ENCODE results near the gene CREB5. TPM values are rescaled to one million over a fixed set of nuclear protein-coding genes. Genes with fewer than 3 reads are reported as not detected.

CREB5 gene
- total RNA-seq, 1 donor from 2014 or later, result 10.3 TPM

GRCh38 chr7:28850699-28851098 lies 438.4 kb downstream of the CREB5 start:
- peaks cover 17% of the 10 kb centered on the region for H3K27me3 ChIP-seq (ENCODE audit: low read depth)
- H3K4me3 ChIP-seq, result no peak overlapping the region
- peaks cover 7% of the 10 kb centered on the region for H3K4me1 ChIP-seq
- no peak for ATAC-seq
- no peak for TF ChIP-seq CTCF (IDR thresholded peaks at IDR 0.05)
- no peak overlapping the region for H3K27ac ChIP-seq
- DNase-seq, result no peak
- intact Hi-C loops (cut with DNase I), result loop anchor here (5.0 kb wide), 1 partner anchor 458 kb away; no protein-coding TSS in a partner anchor
- no peaks in the 10 kb centered on the region for H3K9me3 ChIP-seq
- H3K36me3 ChIP-seq, result no peaks in the 10 kb centered on the region

- no peak overlapping the region for H3K27ac ChIP-seq
- no peak overlapping the region for H3K4me3 ChIP-seq
- TF ChIP-seq CTCF (IDR thresholded peaks at IDR 0.05), result no peak
These were observed 440.8 kb downstream of the CREB5 start for GRCh38 chr7:28853150-28853549.

GRCh38 chr7:28853834-28854749 lies 441.8 kb downstream of the CREB5 start:
- TF ChIP-seq CTCF (IDR thresholded peaks at IDR 0.05), result peak; percentile 93
- Histone ChIP-seq H3K4me1 (peaks cover 7% of the 10 kb centered on the region), H3K27ac (no peak overlapping the region), H3K4me3 (peak overlapping the region; percentile 63), H3K36me3 (no peaks in the 10 kb centered on the region), H3K27me3 (ENCODE audit: low read depth) (peaks cover 17% of the 10 kb centered on the region), H3K9me3 (no peaks in the 10 kb centered on the region)
- intact Hi-C loops (cut with DNase I), result loop anchor here (5.0 kb wide), 1 partner anchor 462 kb away; no protein-coding TSS in a partner anchor
- ATAC-seq (peak; percentile 97 to 99), DNase-seq (peak; percentile 88)

More at GRCh38 chr7:28853150-28853549, 440.8 kb downstream of the CREB5 start:
- intact Hi-C loops (cut with DNase I), result loop anchor here (5.0 kb wide), 1 partner anchor 461 kb away; no protein-coding TSS in a partner anchor
- H3K27me3 ChIP-seq (ENCODE audit: low read depth), result peaks cover 17% of the 10 kb centered on the region
- H3K36me3 ChIP-seq, result no peaks in the 10 kb centered on the region
- DNase-seq (no peak), ATAC-seq (no peak)
- peaks cover 7% of the 10 kb centered on the region for H3K4me1 ChIP-seq
- no peaks in the 10 kb centered on the region for H3K9me3 ChIP-seq

- DNase-seq (no peak), ATAC-seq (no peak)
- Histone ChIP-seq H3K36me3 (no peaks in the 10 kb centered on the region), H3K27me3 (ENCODE audit: low read depth) (peaks cover 17% of the 10 kb centered on the region), H3K4me1 (peaks cover 7% of the 10 kb centered on the region), H3K27ac (no peak overlapping the region), H3K4me3 (no peak overlapping the region), H3K9me3 (no peaks in the 10 kb centered on the region)
- intact Hi-C loops (cut with DNase I), result loop anchor here (5.0 kb wide), 1 partner anchor 462 kb away; no protein-coding TSS in a partner anchor
- TF ChIP-seq CTCF (IDR thresholded peaks at IDR 0.05), result no peak
These were observed 442.4 kb downstream of the CREB5 start for GRCh38 chr7:28854750-28855074.

GRCh38 chr7:28855538-28856217 lies 443.4 kb downstream of the CREB5 start:
- Histone ChIP-seq H3K27ac (no peak overlapping the region), H3K27me3 (ENCODE audit: low read depth) (peaks cover 17% of the 10 kb centered on the region), H3K4me1 (peaks cover 7% of the 10 kb centered on the region), H3K4me3 (no peak overlapping the region), H3K36me3 (no peaks in the 10 kb centered on the region), H3K9me3 (no peaks in the 10 kb centered on the region)
- intact Hi-C loops (cut with DNase I), result no loop called here
- ATAC-seq (no peak), DNase-seq (no peak)
- TF ChIP-seq CTCF (IDR thresholded peaks at IDR 0.05), result no peak

Data from lower lobe of right lung (tissue), 2 donors.